Measurements from ENCODE around the gene RAB6C. TPM values are rescaled to one million over a fixed set of nuclear protein-coding genes. Genes with fewer than 3 reads are reported as not detected.
"Not testable (repeated sequence)": the region's sequence is repeated elsewhere in the genome, so short reads cannot be mapped to it uniquely, and the experiment has no call there.

RAB6C gene
- total and polyA plus RNA-seq, 2 of the 8 experiments (the other 6 are each of a cell fraction or from before 2014, with no cell fraction given) = 0.03 to 0.09 TPM

GRCh38 chr2:130025931-130026330, 46.5 kb downstream of the RAB6C start:
- H3K9me3 ChIP-seq (ENCODE audit: insufficient read depth in 2 of 2, low read depth in 1 of 2, low read length in 1 of 2); H3K4me3 ChIP-seq (ENCODE audit: extremely low read depth in 1 of 4, insufficient read depth in 2 of 4, low read depth in 3 of 4, low read length in 4 of 4); H3K23ac ChIP-seq (ENCODE audit: insufficient read length); H2AFZ ChIP-seq (ENCODE audit: low read length); H3K56ac ChIP-seq (replicated peaks; ENCODE audit: insufficient read length, low read depth, low read length); H2BK12ac ChIP-seq (ENCODE audit: low read depth, low read length); H4K8ac ChIP-seq (ENCODE audit: extremely low read depth, insufficient read depth, low read length); H4K91ac ChIP-seq (replicated peaks; ENCODE audit: insufficient read length, low read length); H3K27me3 ChIP-seq (replicated peaks in 1 of 4; ENCODE audit: control insufficient read depth in 3 of 4, extremely low read depth in 1 of 4, insufficient read depth in 3 of 4, low read length in 3 of 4); H2BK15ac ChIP-seq (ENCODE audit: low read length); H3K4me1 ChIP-seq (replicated peaks in 1 of 4; ENCODE audit: control insufficient read depth in 3 of 4, insufficient read depth in 4 of 4, low read length in 3 of 4); H2BK5ac ChIP-seq (ENCODE audit: low read depth, low read length); FAIRE-seq; H3K18ac ChIP-seq (ENCODE audit: extremely low read depth, low read length); H3K4me2 ChIP-seq (ENCODE audit: insufficient read depth in 1 of 2, low read depth in 2 of 2, low read length in 2 of 2); H3K4ac ChIP-seq (replicated peaks; ENCODE audit: insufficient read length, low read depth, low read length); H3K79me2 ChIP-seq (ENCODE audit: control insufficient read depth in 1 of 2, insufficient read depth in 2 of 2, low read length in 2 of 2); CTCF ChIA-PET (ENCODE audit: partially characterized antibody); H4K20me1 ChIP-seq (replicated peaks in 1 of 2; ENCODE audit: control insufficient read depth in 1 of 2, insufficient read depth in 2 of 2, low read length in 2 of 2); H2BK20ac ChIP-seq (ENCODE audit: low read length); H3K23me2 ChIP-seq (ENCODE audit: low read depth, low read length); H3K9ac ChIP-seq (replicated peaks in 1 of 4; ENCODE audit: extremely low read depth in 1 of 4, low read depth in 3 of 4, low read length in 3 of 4); H4K5ac ChIP-seq (ENCODE audit: insufficient read length, low read depth, low read length); H2BK120ac ChIP-seq (replicated peaks; ENCODE audit: low read depth, low read length); H3K79me1 ChIP-seq (ENCODE audit: low read depth, low read length); H3K14ac ChIP-seq (ENCODE audit: insufficient read length); POLR2A ChIA-PET (ENCODE audit: partially characterized antibody); H2AK5ac ChIP-seq (ENCODE audit: low read depth, low read length); H3K27ac ChIP-seq (ENCODE audit: low read depth, low read length); H3K36me3 ChIP-seq (ENCODE audit: control insufficient read depth in 2 of 4, insufficient read depth in 4 of 4, low read length in 3 of 4): not testable (repeated sequence)
- TF ChIP-seq CTCF (IDR thresholded peaks at IDR 0.05; ENCODE audit: control extremely low read depth in 1 of 3, insufficient read depth in 1 of 3, low read depth in 1 of 3, low read length in 3 of 3) (peak; percentile 29 to 40 (median 39)), RAD21 (IDR thresholded peaks at IDR 0.05 in 1 of 2, conservative IDR thresholded peaks at IDR 0.05 in 1 of 2; ENCODE audit: low read depth in 2 of 2, low read length in 2 of 2) (peak; percentile 44 to 46; a peak in 3 of 4 replicates)
- DNase-seq (ENCODE audit: low read depth in 1 of 2, low spot score in 2 of 2) = peak in 1 of 2 experiments; percentile 63
- 94% methylated on average over 1 of the region's 1 CpG; no CpG with 5 or more reads in 1 of the 2 experiments for WGBS, 2 experiments (ENCODE audit: extremely low coverage in 1 of 2, insufficient coverage in 1 of 2, insufficient read length in 1 of 2, insufficient replicate concordance in 2 of 2, low coverage in 1 of 2, low lambda C conversion rate in 2 of 2, missing lambda C conversion rate in 1 of 2)
